Inferior parietal cortex (tissue), 1 donor: ENCODE data around the gene GAS7.

ENCODE experiments used
- DNase-seq: peaks from one replicate; pipeline ENCODE4 v3.0.0-alpha.2; 2016; ENCODE audit errors: extremely low spot score

The GAS7 gene

GRCh38 chr17:10198509-10199249, at the start of gene GAS7:
GAS7 (minus strand) TSS chr17:10198606.
- DNase-seq = no peak

GRCh38 chr17:10247810-10248209, 49.4 kb upstream of the GAS7 start:
- no peak for DNase-seq

GRCh38 chr17:10243883-10244844, 45.8 kb upstream of the GAS7 start:
- peak; percentile 34 for DNase-seq

- DNase-seq = no peak
Observed at GRCh38 chr17:10241781-10242180, 43.4 kb upstream of the GAS7 start.

- DNase-seq = no peak
Observed at GRCh38 chr17:10238661-10239060, 40.3 kb upstream of the GAS7 start.

- DNase-seq = no peak
Observed at GRCh38 chr17:10234033-10234432, 35.6 kb upstream of the GAS7 start.

- no peak for DNase-seq
Observed at GRCh38 chr17:10233161-10233560, 34.8 kb upstream of the GAS7 start.

- no peak for DNase-seq
Observed at GRCh38 chr17:10229181-10229580, 30.8 kb upstream of the GAS7 start.

- no peak for DNase-seq
Observed at GRCh38 chr17:10226930-10227695, 28.7 kb upstream of the GAS7 start.

GRCh38 chr17:10224582-10225195, 26.3 kb upstream of the GAS7 start:
- DNase-seq = peak; percentile 33

- DNase-seq = no peak
Observed at GRCh38 chr17:10219193-10219592, 20.8 kb upstream of the GAS7 start.

GRCh38 chr17:10217916-10218315, 19.5 kb upstream of the GAS7 start:
- DNase-seq = no peak

GRCh38 chr17:10216213-10216938, 18.0 kb upstream of the GAS7 start:
- DNase-seq = no peak

GRCh38 chr17:10215286-10215685, 16.9 kb upstream of the GAS7 start:
- no peak for DNase-seq

GRCh38 chr17:10211666-10212065, 13.3 kb upstream of the GAS7 start:
- DNase-seq = no peak

- no peak for DNase-seq
Observed at GRCh38 chr17:10210151-10210574, 11.8 kb upstream of the GAS7 start.

- DNase-seq = no peak
Observed at GRCh38 chr17:10208604-10209193, 10.3 kb upstream of the GAS7 start.

GRCh38 chr17:10207153-10207552, 8.7 kb upstream of the GAS7 start:
- DNase-seq = no peak

- DNase-seq = no peak
Observed at GRCh38 chr17:10205549-10206185, 7.3 kb upstream of the GAS7 start.

GRCh38 chr17:10201680-10202079, 3.3 kb upstream of the GAS7 start:
- DNase-seq = no peak
